Neural progenitor cell (in vitro differentiated cells): ENCODE measurements around the gene HNRNPA0. TPM values are rescaled to one million over a fixed set of nuclear protein-coding genes. Genes with fewer than 3 reads are reported as not detected.

Experiments
- DNase-seq: peaks from one replicate; pipeline ENCODE4 v3.0.0-alpha.2; 2016; ENCODE audit warnings: low spot score
- H2AFZ ChIP-seq: fragments of 200-600 bp; sonication (generic); replicated peaks from 2 replicates; pipeline ENCODE4 v1.6.1; 2016; ENCODE audit warnings: antibody characterized with exemption
- H3F3A ChIP-seq: fragments of 200-600 bp; sonication (generic); 2 replicates; pipeline ENCODE4 v1.6.1; 2016; ENCODE audit warnings: antibody characterized with exemption, low read depth
- H3K27ac ChIP-seq: fragments of 200-600 bp; sonication (generic); 2 replicates; pipeline ENCODE4 v1.5.1; 2016; ENCODE audit warnings: mild to moderate bottlenecking
- H3K27me3 ChIP-seq: fragments of 200-600 bp; sonication (generic); 2 replicates; pipeline ENCODE4 v1.6.1; 2016; ENCODE audit warnings: mild to moderate bottlenecking, moderate library complexity
- H3K36me3 ChIP-seq: fragments of 200-600 bp; sonication (generic); 2 replicates; pipeline ENCODE4 v1.5.1; 2016
- H3K4me1 ChIP-seq: fragments of 200-600 bp; sonication (generic); 2 replicates; pipeline ENCODE4 v1.6.1; 2016; ENCODE audit warnings: mixed run types
- H3K4me2 ChIP-seq: fragments of 200-600 bp; sonication (generic); 2 replicates; pipeline ENCODE4 v1.6.1; 2016
- H3K4me3 ChIP-seq: fragments of 200-600 bp; sonication (generic); 2 replicates; pipeline ENCODE4 v1.5.1; 2016
- H3K79me2 ChIP-seq: fragments of 200-600 bp; sonication (generic); 2 replicates; pipeline ENCODE4 v1.6.1; 2016; ENCODE audit warnings: low read depth
- H3K9ac ChIP-seq: fragments of 200-600 bp; sonication (generic); 2 replicates; pipeline ENCODE4 v1.6.1; 2016
- H3K9me3 ChIP-seq: fragments of 200-600 bp; sonication (generic); 2 replicates; pipeline ENCODE4 v1.5.1; 2016; ENCODE audit warnings: low read depth
- H4K20me1 ChIP-seq: fragments of 200-600 bp; sonication (generic); 2 replicates; pipeline ENCODE4 v1.6.1; 2016; ENCODE audit warnings: low read depth
- H3K27ac Mint-ChIP-seq: 3 replicates; pipeline ENCODE4 v1.8.0; 2021; ENCODE audit warnings: mixed read lengths
- H3K27me3 Mint-ChIP-seq: 2 replicates; pipeline ENCODE4 v1.8.0; 2022; ENCODE audit warnings: low read depth, mild to moderate bottlenecking, inconsistent platforms, moderate library complexity, mixed read lengths; ENCODE audit not compliant: insufficient read depth
- H3K36me3 Mint-ChIP-seq: 3 replicates; pipeline ENCODE4 v1.8.0; 2021; ENCODE audit warnings: mixed read lengths
- H3K4me1 Mint-ChIP-seq: 3 replicates; pipeline ENCODE4 v1.8.0; 2021; ENCODE audit warnings: mixed read lengths
- H3K4me3 Mint-ChIP-seq: 3 replicates; pipeline ENCODE4 v1.8.0; 2021; ENCODE audit warnings: mild to moderate bottlenecking, moderate library complexity, mixed read lengths
- H3K9me3 Mint-ChIP-seq: 3 replicates; pipeline ENCODE4 v1.8.0; 2020; ENCODE audit warnings: mixed read lengths
- CTCF ChIP-seq: fragments of 200-600 bp; sonication (generic); IDR thresholded peaks from 2 replicates; pipeline ENCODE4 v1.5.1; 2017; ENCODE audit warnings: antibody characterized with exemption, mild to moderate bottlenecking
- EZH2 ChIP-seq: fragments of 200-600 bp; sonication (generic); IDR thresholded peaks from 2 replicates; pipeline ENCODE4 v1.6.1; 2017; ENCODE audit warnings: antibody characterized with exemption, mild to moderate bottlenecking, moderate library complexity
- EZH2phosphoT487 ChIP-seq: fragments of 200-600 bp; sonication (generic); IDR thresholded peaks from 2 replicates; pipeline ENCODE4 v1.6.1; 2017; ENCODE audit warnings: antibody characterized with exemption
- total RNA-seq: library from RNA; depleted of rRNA; stranded (reverse); fragments of >200 nt; gene quantifications from 2 replicates; pipeline ENCODE4 v1.2.3, GENCODE V29; 2015; ENCODE audit warnings: low replicate concordance

The HNRNPA0 gene
- total RNA-seq, 1 donor from 2014 or later = 49.8 TPM

- Histone ChIP-seq H3K9ac (no peak overlapping the region), H4K20me1 (no peaks in the 10 kb centered on the region), H3K27me3 (no peaks in the 10 kb centered on the region), H3K4me2 (no peak overlapping the region), H2AFZ (no peak overlapping the region), H3K4me1 (no peaks in the 10 kb centered on the region), H3K79me2 (no peaks in the 10 kb centered on the region), H3K36me3 (no peaks in the 10 kb centered on the region), H3K27ac (no peak overlapping the region), H3K4me3 (no peak overlapping the region), H3F3A (no peaks in the 10 kb centered on the region), H3K9me3 (no peaks in the 10 kb centered on the region)
- no peaks in the 10 kb centered on the region for H3K9me3 Mint-ChIP-seq
- no peak for DNase-seq
- H3K36me3 Mint-ChIP-seq = peaks cover 11% of the 10 kb centered on the region
- H3K27ac Mint-ChIP-seq = no peak overlapping the region
- H3K4me3 Mint-ChIP-seq = no peak overlapping the region
- TF ChIP-seq EZH2 (no peak), CTCF (no peak), EZH2phosphoT487 (no peak)
- no peaks in the 10 kb centered on the region for H3K27me3 Mint-ChIP-seq
- no peaks in the 10 kb centered on the region for H3K4me1 Mint-ChIP-seq
These were observed 49.1 kb downstream of the HNRNPA0 start for GRCh38 chr5:137705106-137705505.

- Histone ChIP-seq H3K4me1 (no peaks in the 10 kb centered on the region), H4K20me1 (no peaks in the 10 kb centered on the region), H3K36me3 (no peaks in the 10 kb centered on the region), H3K4me3 (no peak overlapping the region), H3K4me2 (no peak overlapping the region), H3K27me3 (no peaks in the 10 kb centered on the region), H2AFZ (no peak overlapping the region), H3K79me2 (no peaks in the 10 kb centered on the region), H3K27ac (no peak overlapping the region), H3F3A (no peaks in the 10 kb centered on the region), H3K9ac (no peak overlapping the region), H3K9me3 (no peaks in the 10 kb centered on the region)
- no peak for TF ChIP-seq EZH2phosphoT487
- TF ChIP-seq CTCF = no peak
- no peak for TF ChIP-seq EZH2
- Mint-ChIP-seq H3K27ac (no peak overlapping the region), H3K27me3 (no peaks in the 10 kb centered on the region), H3K4me3 (no peak overlapping the region), H3K36me3 (peaks cover 7% of the 10 kb centered on the region), H3K4me1 (no peaks in the 10 kb centered on the region), H3K9me3 (no peaks in the 10 kb centered on the region)
- DNase-seq = no peak
These were observed 50.6 kb downstream of the HNRNPA0 start for GRCh38 chr5:137703565-137703964.

GRCh38 chr5:137700282-137700680, 53.9 kb downstream of the HNRNPA0 start:
- Mint-ChIP-seq H3K27me3 (no peaks in the 10 kb centered on the region), H3K27ac (no peak overlapping the region), H3K4me3 (no peak overlapping the region), H3K36me3 (peaks cover 3% of the 10 kb centered on the region), H3K4me1 (no peaks in the 10 kb centered on the region), H3K9me3 (no peaks in the 10 kb centered on the region)
- no peak for DNase-seq
- Histone ChIP-seq H2AFZ (no peak overlapping the region), H3K4me3 (no peak overlapping the region), H3K9ac (no peak overlapping the region), H3K36me3 (no peaks in the 10 kb centered on the region), H3K9me3 (no peaks in the 10 kb centered on the region), H3K27ac (no peak overlapping the region), H3K4me2 (no peak overlapping the region), H3K27me3 (no peaks in the 10 kb centered on the region), H3K4me1 (no peaks in the 10 kb centered on the region), H3F3A (no peaks in the 10 kb centered on the region), H4K20me1 (no peaks in the 10 kb centered on the region), H3K79me2 (no peaks in the 10 kb centered on the region)
- TF ChIP-seq CTCF (no peak), EZH2 (no peak), EZH2phosphoT487 (no peak)
